ENCODE results near the gene PRSS3. TPM values are rescaled to one million over a fixed set of nuclear protein-coding genes. Genes with fewer than 3 reads are reported as not detected.
A peak's percentile ranks its signal among the peaks of the same experiment; 100 is the strongest.
"Not testable (repeated sequence)": the region's sequence is repeated elsewhere in the genome, so short reads cannot be mapped to it uniquely, and the experiment has no call there.

Gene PRSS3
- total RNA-seq, 1 donor from 2014 or later, result 7.6 TPM

DNA sequence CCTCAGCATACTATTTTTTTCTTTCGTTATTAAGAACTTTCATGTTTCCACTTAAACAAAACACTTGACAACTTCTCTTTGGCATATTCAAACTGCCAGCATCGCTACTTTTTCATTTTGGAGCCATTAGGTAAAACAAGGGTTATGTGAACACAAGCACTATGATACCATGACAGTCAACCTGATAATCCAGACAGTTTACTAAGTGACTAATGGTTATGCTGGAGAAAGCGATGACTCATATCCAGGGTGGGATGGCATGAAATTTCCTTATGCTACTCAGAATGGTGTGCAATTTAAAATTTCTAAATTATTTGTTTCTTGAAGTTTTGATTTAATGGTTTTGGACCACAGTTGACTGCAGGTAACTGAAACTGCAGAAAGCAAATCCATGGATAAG, 29.9 kb upstream of the PRSS3 start:
- no peak overlapping the region for H3K4me3 ChIP-seq
- H3K4me1 ChIP-seq, result no peaks in the 10 kb centered on the region
- H3K9me3 ChIP-seq, result no peaks in the 10 kb centered on the region
- no peak for TF ChIP-seq POLR2AphosphoS5 (IDR thresholded peaks at IDR 0.05; ENCODE audit: insufficient read depth in 1 of 2, low read depth in 1 of 2)
- TF ChIP-seq, protein P1, sequence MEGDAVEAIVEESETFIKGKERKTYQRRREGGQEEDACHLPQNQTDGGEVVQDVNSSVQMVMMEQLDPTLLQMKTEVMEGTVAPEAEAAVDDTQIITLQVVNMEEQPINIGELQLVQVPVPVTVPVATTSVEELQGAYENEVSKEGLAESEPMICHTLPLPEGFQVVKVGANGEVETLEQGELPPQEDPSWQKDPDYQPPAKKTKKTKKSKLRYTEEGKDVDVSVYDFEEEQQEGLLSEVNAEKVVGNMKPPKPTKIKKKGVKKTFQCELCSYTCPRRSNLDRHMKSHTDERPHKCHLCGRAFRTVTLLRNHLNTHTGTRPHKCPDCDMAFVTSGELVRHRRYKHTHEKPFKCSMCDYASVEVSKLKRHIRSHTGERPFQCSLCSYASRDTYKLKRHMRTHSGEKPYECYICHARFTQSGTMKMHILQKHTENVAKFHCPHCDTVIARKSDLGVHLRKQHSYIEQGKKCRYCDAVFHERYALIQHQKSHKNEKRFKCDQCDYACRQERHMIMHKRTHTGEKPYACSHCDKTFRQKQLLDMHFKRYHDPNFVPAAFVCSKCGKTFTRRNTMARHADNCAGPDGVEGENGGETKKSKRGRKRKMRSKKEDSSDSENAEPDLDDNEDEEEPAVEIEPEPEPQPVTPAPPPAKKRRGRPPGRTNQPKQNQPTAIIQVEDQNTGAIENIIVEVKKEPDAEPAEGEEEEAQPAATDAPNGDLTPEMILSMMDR (IDR thresholded peaks at IDR 0.05), result no peak
- intact Hi-C loops (cut with DNase I), result no loop called here
- no peaks in the 10 kb centered on the region for H3K27me3 ChIP-seq
- no peak overlapping the region for H3K27ac ChIP-seq
- no peak for DNase-seq (ENCODE audit: extremely low spot score in 2 of 2)
- no peaks in the 10 kb centered on the region for H3K36me3 ChIP-seq

DNA sequence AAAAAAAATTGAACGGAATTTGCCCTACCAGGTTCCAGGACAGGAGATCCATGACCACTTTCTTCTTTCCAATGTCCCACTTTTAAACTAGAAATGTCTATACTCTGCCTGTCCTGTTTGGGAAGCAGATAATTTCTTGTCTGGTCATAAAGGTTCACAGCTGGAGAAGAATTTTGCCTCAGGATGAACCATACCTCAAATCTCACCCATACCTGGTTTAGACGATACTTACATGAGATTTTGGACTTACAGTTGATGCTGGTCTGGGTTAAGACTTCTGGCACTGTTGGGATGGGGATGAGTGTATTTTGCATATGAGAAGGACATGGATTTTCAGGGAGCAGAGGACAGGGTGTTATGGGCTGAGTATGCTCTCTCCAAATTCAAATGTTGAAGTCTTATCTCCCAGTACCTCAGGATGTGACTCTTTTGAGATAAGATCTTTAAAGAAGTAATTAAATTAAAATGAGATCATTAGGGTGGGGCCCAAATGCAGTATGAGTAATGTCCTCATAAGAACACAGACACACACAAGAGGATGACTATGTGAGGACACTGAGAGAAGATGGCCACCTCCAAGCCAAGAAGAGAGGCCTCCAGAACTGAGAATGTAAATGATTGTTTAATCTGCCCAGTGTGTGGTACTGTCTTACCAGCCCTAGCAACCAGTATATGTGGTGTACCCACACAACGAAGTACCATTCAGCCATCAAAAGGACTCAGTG, 25.0 kb upstream of the PRSS3 start:
- H3K27me3 ChIP-seq; H3K4me1 ChIP-seq; intact Hi-C loops (cut with DNase I); H3K27ac ChIP-seq; H3K4me3 ChIP-seq; H3K36me3 ChIP-seq; DNase-seq (ENCODE audit: extremely low spot score in 2 of 2); H3K9me3 ChIP-seq: not testable (repeated sequence)
- TF ChIP-seq POLR2AphosphoS5 (IDR thresholded peaks at IDR 0.05; ENCODE audit: insufficient read depth in 1 of 2, low read depth in 1 of 2), result peak in 1 of 2 donors; percentile 38

DNA sequence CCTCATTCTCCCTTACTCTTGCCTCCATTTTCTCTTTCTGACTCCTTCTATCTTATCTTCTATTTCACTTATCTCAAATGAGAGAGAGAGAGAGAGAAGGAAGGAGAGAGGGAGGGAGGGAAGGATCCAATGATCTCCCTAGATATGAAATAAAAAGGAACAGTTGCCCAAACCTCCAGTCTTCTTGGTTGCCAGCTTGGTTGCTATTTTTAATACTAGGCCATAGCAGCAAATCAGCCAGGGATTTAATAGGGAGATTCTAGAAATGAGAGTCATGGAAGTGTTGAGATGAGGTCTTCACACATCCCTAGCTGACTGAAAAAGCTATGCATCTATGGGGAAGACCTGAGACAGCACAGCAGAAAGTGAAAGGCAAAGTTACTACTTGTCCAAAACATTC, 22.2 kb upstream of the PRSS3 start:
- H3K27ac ChIP-seq; DNase-seq (ENCODE audit: extremely low spot score in 2 of 2); intact Hi-C loops (cut with DNase I); H3K4me3 ChIP-seq; H3K9me3 ChIP-seq; H3K27me3 ChIP-seq; H3K4me1 ChIP-seq; H3K36me3 ChIP-seq: not testable (repeated sequence)

DNA sequence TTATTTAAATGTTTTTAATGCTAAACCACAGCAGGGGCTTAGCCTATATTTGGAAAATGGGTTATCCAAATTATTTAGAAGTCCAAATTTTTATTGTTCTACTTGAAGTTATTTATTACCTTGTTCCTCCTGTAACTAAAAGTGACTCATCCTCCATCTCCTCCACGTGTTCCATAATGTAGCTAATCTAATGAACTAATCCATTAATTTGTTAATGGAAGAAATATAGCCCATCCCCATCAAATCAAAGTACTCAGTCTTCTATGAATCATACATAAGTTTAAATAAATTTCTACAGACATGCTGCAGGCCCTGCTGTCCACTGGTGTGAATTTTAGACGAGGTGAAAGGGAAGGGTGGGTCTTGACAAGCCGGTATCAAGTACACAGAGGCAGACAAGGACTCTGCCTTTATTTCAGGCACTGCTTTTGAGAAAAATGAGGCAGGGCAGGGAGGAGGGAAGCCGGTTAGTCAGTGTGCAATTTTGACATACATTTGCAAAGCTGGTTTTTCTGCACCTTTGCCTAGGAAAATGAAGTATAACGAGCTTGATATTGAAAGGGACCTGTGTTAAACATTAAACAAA, 21.2 kb upstream of the PRSS3 start:
- H3K27ac ChIP-seq; intact Hi-C loops (cut with DNase I); DNase-seq (ENCODE audit: extremely low spot score in 2 of 2); H3K4me1 ChIP-seq; H3K9me3 ChIP-seq; H3K27me3 ChIP-seq; H3K36me3 ChIP-seq; H3K4me3 ChIP-seq: not testable (repeated sequence)

DNA sequence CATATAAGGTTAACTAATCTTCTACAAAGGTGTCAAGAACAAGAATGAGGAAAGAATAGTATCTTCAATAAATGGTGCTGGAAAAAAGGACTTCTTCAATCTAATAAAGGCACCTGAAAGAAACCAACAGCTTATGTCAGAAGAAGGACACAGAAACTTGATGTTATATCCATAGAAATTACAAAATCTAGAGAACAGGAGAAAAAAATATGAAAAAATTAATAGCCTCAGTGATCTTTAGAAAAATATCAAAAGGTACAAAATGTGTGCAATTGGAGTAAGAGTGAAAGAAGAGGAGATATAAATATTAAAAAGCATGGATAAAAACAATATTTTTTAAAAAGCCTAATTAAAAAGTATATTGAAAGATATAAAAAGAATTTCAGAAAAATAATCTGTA, 18.8 kb upstream of the PRSS3 start:
- no peaks in the 10 kb centered on the region for H3K9me3 ChIP-seq
- no peak for TF ChIP-seq POLR2A (IDR thresholded peaks at IDR 0.05)
- TF ChIP-seq, protein P1 (IDR thresholded peaks at IDR 0.05), result no peak
- no peak for TF ChIP-seq POLR2AphosphoS5 (IDR thresholded peaks at IDR 0.05; ENCODE audit: insufficient read depth in 1 of 2, low read depth in 1 of 2)
- DNase-seq (ENCODE audit: extremely low spot score in 2 of 2), result no peak
- intact Hi-C loops (cut with DNase I), result no loop called here
- H3K27me3 ChIP-seq, result no peaks in the 10 kb centered on the region
- no peaks in the 10 kb centered on the region for H3K36me3 ChIP-seq
- H3K4me3 ChIP-seq, result no peak overlapping the region
- H3K4me1 ChIP-seq, result no peaks in the 10 kb centered on the region
- no peak overlapping the region for H3K27ac ChIP-seq

DNA sequence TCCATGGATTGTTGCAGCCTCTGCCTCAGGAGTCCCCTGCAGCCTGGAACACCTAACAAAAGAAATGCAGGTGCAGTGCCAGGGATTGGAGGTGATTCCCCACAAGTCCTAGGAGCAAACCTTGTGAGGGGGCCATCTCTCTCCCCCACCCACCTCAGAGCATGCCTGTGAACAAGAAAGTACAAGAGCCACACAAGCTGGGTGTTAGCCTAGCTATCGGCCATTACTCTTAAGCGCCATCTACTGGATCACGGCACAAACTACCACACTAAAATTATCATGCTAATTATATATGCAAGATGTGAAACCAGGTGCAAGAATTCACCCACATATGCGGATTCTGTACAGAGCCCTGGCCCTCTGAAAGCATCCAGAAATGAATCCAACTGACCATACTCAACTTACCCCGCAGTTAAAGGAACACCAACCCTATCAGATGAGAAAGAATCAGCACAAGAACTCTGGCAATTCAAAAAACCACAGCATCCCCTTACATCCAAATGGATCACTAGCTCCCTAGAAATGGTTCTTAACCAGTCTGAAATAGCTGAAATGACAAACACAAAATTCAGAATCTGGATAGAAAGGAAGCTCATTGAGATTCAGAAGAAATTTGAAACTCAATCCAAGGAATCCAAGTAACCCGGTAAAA, 16.5 kb upstream of the PRSS3 start:
- no peak overlapping the region for H3K27ac ChIP-seq
- TF ChIP-seq POLR2A (IDR thresholded peaks at IDR 0.05) (no peak), POLR2AphosphoS5 (IDR thresholded peaks at IDR 0.05; ENCODE audit: insufficient read depth in 1 of 2, low read depth in 1 of 2) (no peak)
- TF ChIP-seq, protein P1 (IDR thresholded peaks at IDR 0.05), result peak; percentile 25 to 54 (median 30)
- no peaks in the 10 kb centered on the region for H3K4me1 ChIP-seq
- no peaks in the 10 kb centered on the region for H3K9me3 ChIP-seq
- DNase-seq (ENCODE audit: extremely low spot score in 2 of 2), result no peak
- H3K27me3 ChIP-seq, result no peaks in the 10 kb centered on the region
- intact Hi-C loops (cut with DNase I), result no loop called here
- H3K36me3 ChIP-seq, result no peaks in the 10 kb centered on the region
- H3K4me3 ChIP-seq, result no peak overlapping the region
